22Rv1 (cell line): ENCODE data around the gene SEPTIN2.
"Not testable (repeated sequence)": the region's sequence is repeated elsewhere in the genome, so short reads cannot be mapped to it uniquely, and the experiment has no call there.

ENCODE experiments used
- H3K27ac ChIP-seq: fragments of 450-650 bp; 2 replicates; pipeline ENCODE4 v1.5.1; 2017
- ZFX ChIP-seq: fragments of 450-650 bp; IDR thresholded peaks from 2 replicates; pipeline ENCODE4 v1.6.1; 2017; ENCODE audit warnings: antibody characterized with exemption, borderline replicate concordance
- TF ChIP-seq, protein P1 (sequence below): fragments of 450-650 bp; IDR thresholded peaks from 2 replicates; pipeline ENCODE4 v1.5.1; 2017; ENCODE audit warnings: mild to moderate bottlenecking

The SEPTIN2 gene

GRCh38 chr2:241390301-241391206, 74.8 kb downstream of the SEPTIN2 start:
- no peak for TF ChIP-seq ZFX
- TF ChIP-seq, protein P1, sequence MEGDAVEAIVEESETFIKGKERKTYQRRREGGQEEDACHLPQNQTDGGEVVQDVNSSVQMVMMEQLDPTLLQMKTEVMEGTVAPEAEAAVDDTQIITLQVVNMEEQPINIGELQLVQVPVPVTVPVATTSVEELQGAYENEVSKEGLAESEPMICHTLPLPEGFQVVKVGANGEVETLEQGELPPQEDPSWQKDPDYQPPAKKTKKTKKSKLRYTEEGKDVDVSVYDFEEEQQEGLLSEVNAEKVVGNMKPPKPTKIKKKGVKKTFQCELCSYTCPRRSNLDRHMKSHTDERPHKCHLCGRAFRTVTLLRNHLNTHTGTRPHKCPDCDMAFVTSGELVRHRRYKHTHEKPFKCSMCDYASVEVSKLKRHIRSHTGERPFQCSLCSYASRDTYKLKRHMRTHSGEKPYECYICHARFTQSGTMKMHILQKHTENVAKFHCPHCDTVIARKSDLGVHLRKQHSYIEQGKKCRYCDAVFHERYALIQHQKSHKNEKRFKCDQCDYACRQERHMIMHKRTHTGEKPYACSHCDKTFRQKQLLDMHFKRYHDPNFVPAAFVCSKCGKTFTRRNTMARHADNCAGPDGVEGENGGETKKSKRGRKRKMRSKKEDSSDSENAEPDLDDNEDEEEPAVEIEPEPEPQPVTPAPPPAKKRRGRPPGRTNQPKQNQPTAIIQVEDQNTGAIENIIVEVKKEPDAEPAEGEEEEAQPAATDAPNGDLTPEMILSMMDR, result no peak
- H3K27ac ChIP-seq, result peak overlapping the region; percentile 47; the same call in 1 of the 2 replicates

- no peak for TF ChIP-seq ZFX
- TF ChIP-seq, protein P1, result peak; percentile 51
These were observed 76.4 kb downstream of the SEPTIN2 start for GRCh38 chr2:241391892-241392665.

DNA sequence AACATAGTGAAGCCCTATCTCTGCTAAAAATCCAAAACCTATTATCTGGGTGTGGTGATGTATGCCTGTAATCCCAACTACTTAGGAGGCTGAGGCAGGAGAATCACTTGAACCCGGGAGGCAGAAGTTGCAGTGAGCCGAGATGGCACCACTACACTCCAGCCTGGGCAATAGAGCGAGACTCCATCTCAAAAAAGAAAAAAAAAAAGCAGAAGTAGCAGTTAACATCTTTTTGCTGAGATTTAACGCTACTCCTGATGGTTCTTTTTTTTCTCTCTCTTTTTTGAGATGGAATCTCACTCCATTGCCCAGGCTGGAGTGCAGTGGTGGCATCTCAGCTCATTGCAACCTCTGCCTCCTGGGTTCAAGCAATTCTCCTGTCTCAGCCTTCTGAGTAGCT, 77.0 kb downstream of the SEPTIN2 start:
- H3K27ac ChIP-seq, result not testable (repeated sequence)

More at GRCh38 chr2:241391892-241392665, 76.4 kb downstream of the SEPTIN2 start:
- peak overlapping the region; percentile 47 for H3K27ac ChIP-seq

DNA sequence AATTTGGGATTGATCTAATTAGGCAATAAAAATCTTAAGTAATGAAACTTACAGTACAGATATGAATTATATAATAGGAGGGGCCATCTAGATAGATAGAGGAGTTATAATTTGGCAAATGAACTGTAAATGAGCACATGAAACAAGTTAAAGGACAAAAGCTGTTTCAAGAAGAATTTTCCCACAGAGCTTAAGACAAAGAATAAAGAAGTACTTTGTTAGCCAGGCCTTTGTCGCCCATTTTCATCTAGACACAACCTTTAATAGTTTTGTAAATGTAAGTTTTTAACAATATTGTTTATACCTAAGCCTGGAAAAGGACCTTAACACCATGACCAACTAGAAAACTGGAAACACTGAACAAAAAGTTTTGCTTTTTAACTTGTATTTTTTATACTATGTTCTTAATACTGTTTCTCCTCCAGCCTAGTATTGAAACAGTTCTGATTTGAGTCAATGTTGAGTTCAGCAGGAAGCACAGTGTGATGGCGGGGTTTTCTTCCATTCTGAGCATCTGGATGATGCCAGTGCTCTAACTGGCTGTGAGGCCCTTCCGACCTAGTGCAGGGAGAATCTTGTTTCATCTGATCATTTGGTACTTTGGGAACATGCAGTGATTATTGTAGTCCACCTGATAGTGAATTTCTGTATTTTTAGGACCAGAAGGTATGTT, 77.9 kb downstream of the SEPTIN2 start:
- H3K27ac ChIP-seq, result no peak overlapping the region
- TF ChIP-seq, protein P1, result no peak
- no peak for TF ChIP-seq ZFX

GRCh38 chr2:241396809-241397208, 81.1 kb downstream of the SEPTIN2 start:
- H3K27ac ChIP-seq, result not testable (repeated sequence)

DNA sequence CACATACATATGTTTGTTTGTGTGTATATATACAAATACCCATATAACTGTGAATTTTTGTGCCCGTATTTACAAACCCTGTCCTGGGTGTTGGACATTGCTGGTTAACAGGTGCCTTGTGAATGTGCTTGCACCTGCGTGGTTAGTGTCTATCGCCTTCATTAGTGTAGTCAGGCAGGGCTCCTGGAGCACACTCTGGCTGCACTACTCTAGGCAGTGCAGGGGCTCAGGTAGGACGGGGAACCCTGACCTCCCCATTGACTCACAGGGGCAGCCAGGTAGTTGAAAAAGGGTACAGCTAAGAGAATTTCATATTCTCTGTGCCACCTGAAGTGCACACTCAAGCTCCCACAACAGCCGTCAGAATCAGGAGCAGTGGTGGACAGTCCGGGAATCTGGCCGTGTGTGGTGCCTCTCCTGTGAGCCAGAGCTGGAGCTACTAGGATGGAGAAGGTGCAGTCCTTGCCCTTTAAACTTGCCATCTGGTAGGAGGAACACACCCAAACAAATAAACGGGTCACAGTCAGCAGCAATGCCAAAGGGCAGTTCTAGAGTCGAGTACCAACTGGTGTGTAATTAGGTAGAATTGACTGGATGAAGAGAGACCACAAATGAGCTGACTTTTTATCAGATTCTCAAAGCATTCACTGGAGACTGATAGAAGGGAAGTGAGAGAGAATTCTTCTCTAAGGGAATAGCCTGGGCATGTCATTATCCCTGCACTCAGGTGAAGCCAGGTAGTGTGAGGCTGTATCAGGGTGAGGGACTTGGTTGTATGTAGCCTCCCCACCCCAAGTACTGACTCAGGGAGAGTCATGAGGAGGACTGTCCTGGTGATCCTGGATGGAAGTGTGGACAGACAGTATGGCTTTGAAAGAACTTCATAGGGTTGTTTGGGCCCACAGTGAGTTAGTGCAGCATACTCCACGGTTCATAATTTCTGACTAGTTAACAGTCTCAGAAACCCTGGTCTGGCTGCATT, 84.5 kb downstream of the SEPTIN2 start:
- no peak for TF ChIP-seq ZFX
- TF ChIP-seq, protein P1, result no peak

More for the DNA sequence above, 84.5 kb downstream of the SEPTIN2 start:
- no peak overlapping the region for H3K27ac ChIP-seq
